Stimulated activated CD4-positive, alpha-beta T cell treated with anti-CD3 and anti-CD28 coated beads, Interleukin-15, amount 100 ng/mL, for 24 hours (primary cell): ENCODE data around the gene RPTN.

Source experiments
- DNase-seq: peaks from one replicate; pipeline ENCODE4 v3.0.0-alpha.2; 2020

Gene RPTN, protein sequence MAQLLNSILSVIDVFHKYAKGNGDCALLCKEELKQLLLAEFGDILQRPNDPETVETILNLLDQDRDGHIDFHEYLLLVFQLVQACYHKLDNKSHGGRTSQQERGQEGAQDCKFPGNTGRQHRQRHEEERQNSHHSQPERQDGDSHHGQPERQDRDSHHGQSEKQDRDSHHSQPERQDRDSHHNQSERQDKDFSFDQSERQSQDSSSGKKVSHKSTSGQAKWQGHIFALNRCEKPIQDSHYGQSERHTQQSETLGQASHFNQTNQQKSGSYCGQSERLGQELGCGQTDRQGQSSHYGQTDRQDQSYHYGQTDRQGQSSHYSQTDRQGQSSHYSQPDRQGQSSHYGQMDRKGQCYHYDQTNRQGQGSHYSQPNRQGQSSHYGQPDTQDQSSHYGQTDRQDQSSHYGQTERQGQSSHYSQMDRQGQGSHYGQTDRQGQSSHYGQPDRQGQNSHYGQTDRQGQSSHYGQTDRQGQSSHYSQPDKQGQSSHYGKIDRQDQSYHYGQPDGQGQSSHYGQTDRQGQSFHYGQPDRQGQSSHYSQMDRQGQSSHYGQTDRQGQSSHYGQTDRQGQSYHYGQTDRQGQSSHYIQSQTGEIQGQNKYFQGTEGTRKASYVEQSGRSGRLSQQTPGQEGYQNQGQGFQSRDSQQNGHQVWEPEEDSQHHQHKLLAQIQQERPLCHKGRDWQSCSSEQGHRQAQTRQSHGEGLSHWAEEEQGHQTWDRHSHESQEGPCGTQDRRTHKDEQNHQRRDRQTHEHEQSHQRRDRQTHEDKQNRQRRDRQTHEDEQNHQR

DNA sequence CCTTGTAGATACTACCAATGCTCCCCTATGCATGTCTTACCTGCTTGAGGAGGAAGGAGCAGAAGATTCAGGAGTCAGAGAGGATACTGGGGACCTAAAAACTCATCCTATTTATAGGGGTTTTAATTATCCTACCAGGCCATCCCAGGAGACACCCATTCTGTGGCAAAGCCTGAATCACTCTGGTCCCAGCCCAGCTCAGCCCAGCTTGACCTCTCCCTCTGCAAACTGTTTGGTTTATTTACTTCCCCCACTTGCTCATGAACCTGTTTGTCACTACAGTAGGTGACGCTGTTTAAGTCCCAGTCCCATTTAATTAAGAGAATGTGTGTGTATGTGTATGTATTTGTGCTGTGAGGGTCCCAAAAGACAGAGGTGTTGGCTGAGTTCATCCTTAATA is at the start of gene RPTN:
RPTN (minus strand) TSS at position 85 of the 400 bp plus-strand sequence. CDS start 1,339 bp downstream, outside the sequence.
- no peak for DNase-seq

DNA sequence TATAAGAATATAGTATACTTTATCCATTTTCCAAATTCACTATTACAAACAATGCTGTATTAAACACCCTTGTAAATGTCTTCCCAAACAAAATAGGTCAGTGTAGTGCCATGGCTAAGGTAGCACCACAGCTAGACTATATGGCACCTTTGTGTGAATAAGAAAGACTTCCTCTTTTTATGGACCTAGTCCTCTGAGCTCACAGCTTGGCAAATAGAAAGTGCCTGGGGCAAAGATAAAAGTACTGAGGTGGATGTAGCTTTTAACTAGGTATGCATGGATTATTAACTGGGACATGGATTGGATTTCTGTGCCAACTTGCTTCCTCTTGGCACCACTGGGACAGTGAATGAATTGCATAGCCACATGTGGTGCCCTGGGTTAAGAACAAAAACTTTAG is 40.0 kb upstream of the RPTN start:
- DNase-seq = no peak

DNA sequence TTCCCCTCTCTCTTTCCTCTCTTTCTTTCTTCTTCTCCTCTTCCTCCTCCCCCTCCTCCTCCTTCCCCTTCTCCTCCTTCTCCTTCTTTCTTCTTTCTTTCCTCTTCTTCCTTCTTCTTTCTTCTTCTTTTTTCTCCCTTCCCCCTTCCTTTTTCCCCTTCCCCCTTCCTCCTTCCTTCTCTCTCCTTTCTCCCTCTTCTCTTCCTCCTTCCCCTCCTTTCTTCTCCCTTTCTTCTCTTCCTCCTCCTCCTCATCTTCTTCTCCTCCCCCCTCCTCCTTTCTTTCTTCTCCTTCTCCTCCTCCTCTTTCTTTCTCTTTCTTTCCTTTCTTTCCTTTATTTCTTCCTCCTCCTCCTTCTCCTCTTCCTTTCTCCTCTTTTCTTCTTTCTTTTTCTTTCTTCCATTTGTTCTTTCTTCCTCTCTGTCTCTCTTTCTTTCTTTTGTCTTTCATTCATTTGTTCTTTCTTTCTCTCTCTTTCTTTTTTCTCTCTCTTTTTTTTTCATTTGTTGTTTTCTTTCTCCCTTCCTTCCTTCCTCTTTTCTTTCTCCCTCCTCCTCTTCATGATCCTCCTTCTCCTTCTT is 38.4 kb upstream of the RPTN start:
- no peak for DNase-seq

DNA sequence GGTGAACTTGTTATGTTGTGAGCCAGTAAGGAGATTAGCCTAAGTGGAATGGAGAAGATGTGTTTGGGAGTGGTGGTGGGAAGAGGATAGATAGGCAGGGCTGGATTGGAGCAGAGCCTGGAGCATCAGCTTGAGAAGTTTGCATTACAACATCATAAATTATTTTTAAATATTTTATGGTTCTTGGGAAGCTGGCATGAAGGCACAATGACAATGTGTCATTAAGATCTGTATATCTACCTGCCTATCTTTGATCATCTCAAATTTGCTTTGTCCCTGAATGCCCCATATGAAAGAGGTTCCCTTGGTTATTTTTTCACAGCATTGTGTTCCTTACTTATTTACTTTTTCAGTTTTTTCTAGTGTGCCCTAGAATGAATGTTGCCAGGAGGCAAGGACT is 32.7 kb upstream of the RPTN start:
- no peak for DNase-seq

DNA sequence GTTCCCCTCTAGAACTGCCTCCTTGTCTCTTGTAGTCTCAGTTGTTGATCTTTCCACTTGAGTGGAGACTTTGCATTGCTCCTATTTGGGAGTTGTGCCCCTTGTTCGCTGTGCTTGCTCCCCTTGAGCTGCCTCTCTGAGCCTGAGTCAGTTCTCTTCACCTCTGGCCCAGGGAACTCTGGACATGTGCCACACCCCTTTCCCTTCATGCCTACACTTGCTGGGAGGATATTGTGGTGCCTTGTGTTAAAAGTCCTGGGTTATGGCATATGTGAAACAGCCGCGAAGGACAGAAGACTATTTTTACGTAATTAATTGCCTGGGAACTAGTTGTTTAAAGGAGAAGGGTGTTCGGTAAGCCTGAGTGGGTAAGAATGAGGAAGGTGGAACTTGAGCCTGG is 32.2 kb upstream of the RPTN start:
- no peak for DNase-seq

DNA sequence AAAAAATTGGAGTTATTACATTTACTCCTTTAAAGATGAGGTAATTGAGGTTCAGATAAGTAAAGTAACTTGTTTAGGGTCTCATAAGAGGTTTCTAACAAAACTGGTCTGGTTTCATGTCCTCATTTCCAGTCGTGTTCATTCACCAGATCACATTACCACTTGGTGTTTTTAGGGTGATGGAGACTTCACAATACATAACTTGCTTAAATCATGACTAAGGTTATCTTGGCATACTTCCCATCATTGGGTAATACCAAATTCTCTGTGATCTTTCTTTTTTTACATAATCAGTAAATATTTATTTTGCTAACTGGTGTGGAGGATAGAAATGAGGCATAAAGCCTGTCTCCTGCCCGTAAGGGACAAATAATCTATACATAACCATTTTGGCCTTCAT is 31.6 kb upstream of the RPTN start:
- no peak for DNase-seq

DNA sequence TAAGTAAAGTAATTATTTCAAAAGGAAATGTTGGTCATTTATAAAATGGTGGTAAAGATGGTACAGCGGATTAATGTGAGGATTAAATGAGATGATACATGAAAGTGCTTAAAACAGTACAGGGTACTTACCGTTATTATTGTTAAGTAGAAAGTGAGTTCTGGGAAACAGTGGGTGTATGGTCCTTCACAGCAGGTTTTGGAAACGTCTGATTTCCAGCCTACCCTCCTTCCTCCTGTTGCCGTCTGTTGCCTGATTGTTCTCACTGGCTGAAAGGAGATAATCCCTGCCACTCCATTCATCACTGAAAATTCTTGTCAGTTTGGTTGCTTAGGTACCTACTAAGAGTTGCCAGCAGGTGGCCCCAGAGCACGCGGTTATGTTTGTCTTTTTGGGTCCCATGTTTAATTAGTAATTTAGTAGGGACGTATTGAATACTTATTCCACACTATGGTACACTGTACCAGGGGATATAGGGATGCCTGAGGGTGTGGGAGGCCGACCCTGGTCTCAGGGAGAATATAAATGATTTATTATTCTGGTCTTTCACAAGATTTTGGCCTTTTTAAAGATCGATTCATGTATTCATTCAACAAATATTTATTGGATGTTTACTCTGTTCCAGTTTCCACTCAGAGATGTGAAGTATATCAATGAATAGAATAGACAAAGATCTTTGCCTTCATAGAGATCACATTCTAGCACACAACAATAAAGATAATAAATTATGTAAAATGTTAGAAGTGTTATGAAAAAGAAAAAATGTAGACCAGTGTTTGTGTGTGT is 30.8 kb upstream of the RPTN start:
- DNase-seq = peak; percentile 83

DNA sequence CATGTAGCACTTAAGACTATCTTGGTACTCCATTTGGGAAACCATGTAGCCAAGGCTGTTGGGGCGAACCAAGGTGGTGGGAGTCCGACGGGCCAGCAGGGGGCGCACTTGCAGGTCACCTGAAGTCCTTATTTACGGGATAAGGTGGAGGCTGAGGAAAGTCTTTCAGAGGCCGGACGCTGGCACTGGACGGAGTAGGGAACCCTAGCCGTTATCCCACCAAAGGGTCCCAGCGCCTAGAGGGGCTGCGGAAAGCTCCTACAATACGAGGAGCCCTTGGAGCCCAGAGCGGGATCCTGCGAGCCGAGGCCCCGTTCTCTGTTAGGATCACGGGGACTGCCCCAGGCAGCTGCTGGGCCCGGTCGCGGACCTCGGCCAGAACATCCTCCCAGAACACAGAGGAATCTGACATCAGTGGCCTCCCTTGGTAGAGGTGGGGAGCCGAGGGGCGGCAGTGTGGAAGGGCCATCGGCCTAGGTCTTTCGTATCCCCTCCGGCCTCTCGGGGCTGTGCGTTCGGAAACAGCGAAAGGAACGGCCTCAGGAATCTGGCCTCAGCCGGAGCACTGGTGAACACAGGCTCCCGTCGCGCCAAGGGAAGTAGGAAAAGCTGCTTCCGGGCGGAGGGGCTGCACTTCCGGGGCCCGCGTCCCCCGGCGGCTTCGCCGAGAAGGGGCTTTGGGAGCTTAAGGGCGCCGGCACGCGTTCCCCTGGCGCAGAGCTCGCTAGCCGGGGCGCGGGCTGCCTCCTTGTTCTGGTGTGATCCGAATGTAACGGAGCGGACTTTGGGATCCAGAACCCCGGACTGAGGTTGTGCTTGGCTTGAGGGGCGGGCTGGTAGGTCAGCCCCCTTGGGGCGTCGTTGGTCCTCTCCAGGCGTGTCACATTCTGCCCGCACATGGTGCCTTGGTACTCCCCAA is 29.9 kb upstream of the RPTN start:
- peak; percentile 87 for DNase-seq

DNA sequence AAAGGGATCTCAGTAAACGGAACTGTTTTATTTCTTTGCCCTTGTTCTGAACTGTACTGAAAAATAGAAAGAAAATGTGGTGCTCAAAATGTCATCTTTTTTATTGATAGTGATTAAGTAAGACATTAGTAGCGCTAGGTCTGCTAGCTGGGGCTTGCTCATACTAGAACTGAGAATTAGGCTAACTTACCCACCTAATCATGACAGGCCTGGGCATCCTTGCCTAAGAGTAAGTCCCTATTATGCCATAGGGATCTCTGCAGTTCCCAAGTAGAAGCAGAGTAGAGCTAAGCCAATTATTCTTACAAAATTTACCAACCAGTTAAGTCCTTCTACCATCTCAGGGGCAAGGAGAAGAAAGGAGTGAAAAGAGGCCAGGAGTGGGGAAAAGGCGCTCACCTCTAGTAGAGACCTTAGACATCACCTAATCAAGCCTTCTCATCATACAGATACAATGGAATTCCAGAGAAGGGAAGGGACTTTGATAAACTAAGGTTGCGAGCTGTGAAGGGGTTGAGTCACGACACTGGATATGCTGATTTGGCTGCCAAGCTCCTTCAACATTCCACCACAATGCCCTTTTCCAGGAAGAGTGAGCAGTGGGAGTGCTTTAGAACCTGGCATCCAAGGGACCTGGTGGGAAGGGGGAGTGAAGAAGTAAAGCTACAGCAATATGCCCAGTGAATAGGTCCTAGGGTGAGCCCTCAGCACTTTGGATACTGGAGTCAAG is 27.7 kb upstream of the RPTN start:
- DNase-seq = no peak

DNA sequence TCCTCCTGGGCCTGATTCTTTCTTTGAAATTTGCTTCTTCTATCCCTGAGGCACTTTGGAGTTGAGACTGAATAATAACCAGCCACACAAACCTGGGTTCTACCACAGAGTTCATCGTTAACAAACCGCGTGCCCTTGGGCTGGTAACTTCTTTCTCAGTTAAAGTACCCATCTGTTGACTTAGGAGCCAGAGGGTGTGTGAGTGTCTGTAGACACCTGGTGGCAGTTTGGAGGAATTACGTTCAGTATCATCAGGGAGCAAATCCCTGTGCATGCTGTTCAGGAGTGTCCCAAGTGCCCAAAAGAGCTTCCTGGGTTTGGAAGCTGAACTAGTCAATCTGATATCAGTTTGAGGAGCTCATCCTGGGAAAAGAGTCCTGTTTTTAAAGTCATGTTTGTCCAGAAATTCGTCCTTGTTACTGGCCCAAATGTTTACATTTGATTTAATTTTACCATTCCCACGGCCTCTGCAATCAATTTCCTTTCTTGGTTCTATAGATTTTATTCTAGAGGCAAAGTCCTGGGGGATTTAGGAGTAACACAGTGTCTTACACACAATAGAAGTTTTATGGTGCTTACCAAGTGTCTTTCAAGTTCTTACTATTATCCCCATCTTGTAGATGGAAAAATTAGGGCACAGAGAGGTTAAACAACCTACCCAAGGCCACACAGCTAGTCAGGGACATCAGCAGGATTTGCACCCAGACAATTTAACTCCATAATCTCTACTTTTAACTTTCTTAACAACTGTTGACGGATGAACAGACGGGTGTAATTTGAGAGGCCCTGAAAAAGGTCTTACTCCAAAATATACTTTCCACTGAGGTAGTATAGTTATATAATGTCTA is 26.7 kb upstream of the RPTN start:
- DNase-seq = peak; percentile 27

DNA sequence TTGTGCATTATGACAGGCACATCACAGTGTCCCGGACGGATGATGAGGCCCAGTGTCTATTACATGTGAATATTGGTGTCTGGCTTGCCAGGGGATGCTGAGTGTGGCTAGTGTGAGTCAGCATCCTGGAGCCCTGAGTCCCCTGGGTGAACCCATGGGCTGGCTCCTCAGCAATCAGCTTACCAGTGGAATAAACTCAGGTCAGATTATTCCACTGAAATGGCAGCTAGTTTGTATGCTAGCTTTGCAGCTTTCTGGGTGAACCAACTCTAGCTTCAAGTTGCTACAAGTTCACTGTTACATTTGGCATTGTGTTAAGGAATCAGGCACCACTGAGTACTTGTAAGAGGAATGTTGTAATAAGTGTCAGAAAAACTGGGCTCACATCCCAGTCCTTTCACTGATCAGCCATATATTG is 23.9 kb upstream of the RPTN start:
- DNase-seq = peak; percentile 28

DNA sequence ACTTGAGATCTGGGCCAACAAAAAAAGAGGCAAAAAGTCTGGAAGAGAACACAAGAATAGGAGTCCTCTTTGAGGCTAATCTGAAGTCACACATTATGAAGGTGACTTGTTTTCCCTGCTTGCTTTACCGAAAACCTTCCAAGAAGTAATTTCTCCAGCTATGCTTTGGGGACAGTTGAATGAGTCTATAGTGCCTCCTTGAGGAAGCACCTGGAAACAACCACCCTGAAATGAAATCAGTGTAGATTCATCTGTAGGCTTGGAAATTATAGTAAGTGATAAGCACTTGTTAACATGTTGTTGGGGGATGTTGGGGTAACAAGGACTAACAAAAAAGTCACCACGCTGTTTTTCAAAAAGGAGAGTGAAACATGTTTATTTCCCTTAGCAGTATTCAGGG is 23.4 kb upstream of the RPTN start:
- DNase-seq = no peak

DNA sequence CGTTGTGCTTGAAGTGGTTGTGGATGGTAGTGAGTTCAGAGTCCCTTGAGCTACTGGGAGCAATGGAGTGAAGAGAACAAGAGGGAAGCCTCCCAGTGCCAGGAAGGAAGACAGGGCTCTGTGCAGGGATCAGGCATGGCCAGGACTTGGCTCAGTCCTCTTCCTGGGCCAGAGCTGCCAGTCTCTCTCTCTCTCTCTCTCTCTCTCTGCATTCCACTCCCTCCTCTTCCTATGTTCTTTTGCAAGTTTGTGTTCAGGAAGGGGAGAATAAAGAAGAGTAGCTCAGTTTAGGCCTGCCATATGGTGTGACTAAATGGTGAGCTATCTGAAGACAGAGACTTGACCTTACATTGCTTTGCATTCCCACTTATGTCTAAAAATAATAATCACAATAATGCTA is 20.5 kb upstream of the RPTN start:
- DNase-seq = no peak

DNA sequence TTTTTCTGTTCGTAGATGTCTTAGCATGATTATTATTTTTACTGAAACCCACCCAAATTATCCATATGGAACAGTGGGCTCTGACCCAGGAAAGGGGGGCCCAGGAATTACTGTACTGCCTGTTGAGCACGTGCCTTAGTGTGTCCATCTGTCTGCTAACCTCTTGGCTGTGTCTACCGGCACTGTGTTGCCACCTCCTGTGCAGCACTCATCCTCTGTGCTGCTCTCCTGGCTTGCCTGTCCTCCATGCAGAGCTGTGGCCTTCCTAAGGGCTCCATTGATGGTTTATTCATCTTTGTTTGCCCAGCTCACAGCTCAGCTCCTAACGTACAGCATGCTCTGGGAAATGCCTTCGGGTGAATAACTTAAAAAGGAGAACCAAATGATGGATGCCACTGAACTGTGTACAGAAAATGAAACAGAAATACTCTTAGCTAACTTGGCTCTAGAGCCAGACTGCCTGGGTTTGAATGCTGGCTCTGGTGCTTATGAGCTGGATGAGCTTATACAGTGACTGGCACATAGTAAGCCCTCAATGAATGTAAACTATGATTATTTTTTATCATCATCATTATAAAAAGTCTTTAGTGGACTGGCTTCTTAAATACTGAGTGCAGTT is 11.4 kb upstream of the RPTN start:
- no peak for DNase-seq

DNA sequence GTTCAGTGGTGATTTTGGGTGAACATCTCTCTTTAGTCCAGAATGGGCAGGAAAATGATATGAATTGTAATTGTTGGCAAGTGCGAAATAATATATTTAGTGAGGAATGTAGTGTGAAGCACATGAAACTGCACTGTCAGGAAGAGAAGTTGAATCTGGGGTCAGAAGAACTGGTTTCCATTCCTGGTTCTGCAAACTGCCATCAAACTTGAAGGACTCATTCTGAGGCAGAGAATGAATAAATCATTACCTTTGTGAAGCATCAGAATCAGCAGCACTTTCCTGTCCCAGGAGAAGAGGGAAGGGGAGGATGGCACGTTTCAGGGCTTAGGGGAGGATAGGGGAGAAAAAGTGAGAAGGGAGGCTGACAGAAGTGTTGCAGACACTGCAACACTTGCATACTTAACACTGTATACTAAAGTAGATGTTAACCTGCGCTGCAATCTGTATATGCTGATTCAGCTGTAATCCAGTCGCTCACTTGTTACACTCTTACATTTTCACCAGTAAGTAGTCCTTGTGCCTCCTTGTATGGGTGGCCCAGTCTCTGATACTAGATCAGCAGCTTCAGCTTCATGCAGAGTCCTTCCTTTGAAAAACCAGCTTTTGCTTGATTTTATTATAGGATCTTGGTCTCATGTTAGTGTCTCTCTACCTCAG is 10.5 kb upstream of the RPTN start:
- DNase-seq = no peak

DNA sequence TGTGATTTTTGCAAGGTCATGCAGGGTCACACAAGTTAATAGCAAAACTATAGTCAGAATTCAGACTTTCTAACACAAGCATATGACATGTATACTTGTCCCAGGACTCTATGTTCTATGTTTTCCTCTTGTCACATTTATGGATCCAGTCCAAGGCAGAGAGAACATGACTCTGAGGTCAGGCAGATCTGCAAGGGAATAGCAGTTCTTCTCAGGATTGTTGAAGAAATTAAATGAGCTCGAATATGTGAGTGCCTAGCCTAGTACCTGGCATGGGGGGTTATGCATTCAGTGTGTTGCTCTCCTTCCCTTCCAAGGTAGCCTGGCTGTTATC is 9.5 kb upstream of the RPTN start:
- no peak for DNase-seq

DNA sequence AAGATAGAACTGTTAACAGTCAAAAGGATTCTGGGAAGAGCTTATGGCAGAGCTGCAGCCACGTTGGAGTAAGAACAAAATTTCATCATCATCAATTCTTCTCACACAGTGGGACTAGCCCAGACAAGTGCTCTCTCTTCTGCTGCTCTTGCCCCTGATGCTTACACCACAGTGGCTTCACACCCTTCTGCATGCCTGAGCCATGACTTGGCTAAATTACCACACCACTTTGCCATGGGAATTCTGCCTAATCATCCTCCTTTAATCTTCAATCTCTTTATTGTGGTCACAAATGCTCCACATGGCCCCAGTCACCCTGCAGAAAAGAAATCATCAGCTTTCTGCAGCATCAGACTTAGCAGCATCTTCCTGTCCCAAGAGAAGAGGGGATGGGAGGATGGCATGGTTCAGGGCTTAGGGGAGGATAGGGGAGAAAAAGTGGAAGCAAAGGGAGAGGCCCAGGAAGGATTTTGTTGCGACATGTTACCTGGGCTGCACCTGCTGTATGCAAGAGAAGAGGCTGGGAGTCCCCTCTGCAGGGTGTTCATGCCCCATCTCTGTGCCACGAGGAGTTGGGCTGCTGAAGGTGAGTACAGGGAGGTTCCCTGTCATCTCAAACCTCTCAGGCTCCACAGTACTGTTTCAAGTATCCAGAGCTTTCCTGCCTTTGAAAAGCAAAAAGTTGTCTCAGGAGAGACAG is 9.0 kb upstream of the RPTN start:
- DNase-seq = no peak

DNA sequence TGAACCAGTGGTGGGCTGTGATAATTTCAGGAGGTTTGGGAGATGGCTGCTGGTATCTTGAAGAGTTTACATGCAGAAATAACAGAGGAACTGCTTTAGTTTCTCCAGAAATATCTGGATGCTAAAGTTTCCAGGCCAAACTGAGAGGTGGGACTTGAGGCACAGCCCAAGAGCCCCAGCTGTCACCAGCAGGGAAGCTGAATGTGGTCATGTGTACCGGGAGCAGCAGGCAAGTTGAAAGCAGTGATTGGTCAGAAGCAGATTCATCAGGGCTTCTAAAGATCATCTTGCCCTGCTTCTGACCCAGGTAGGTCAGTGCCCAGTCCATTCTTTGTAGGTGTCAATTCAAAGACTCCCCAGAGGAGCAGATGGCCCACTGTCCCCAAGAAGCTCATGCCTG is 7.9 kb upstream of the RPTN start:
- no peak for DNase-seq
